ENCODE results near the gene EGFR. TPM values are rescaled to one million over a fixed set of nuclear protein-coding genes. Genes with fewer than 3 reads are reported as not detected.

Gene EGFR
- polyA plus RNA-seq, 2 of the 4 experiments (the other 2 are of a cell fraction): 59.5 to 63.8 TPM

GRCh38 chr7:55240418-55241142, 221.8 kb downstream of the EGFR start (continued):
- TF ChIP-seq MAZ (IDR thresholded peaks at IDR 0.05; ENCODE audit: borderline replicate concordance, low read depth, low read length): no peak
- TF ChIP-seq SREBF2 (IDR thresholded peaks at IDR 0.05): no peak

GRCh38 chr7:55241958-55242357, 223.1 kb downstream of the EGFR start:
- ChIA-PET CTCF (interaction anchor here (2.3 to 6.4 kb wide), 2 partner anchors 13 to 468 kb away, joined by 11 to 56 read pairs; no protein-coding TSS in a partner anchor), POLR2A (no interaction called here)
- FAIRE-seq: no peak
- Histone ChIP-seq H3K9me3 (no peaks in the 10 kb centered on the region), H3K4me3 (no peak overlapping the region), H3K4me2 (no peak overlapping the region), H3K4me1 (peaks cover 10% of the 10 kb centered on the region; the same call in 2 of the 3 replicates), H3K27ac (no peak overlapping the region)
- 85% methylated on average over 6 of the region's 6 CpGs for WGBS (ENCODE audit: missing lambda C conversion rate)
- no peak for ATAC-seq
- no peak for DNase-seq (ENCODE audit: low read depth in 1 of 2, low spot score in 1 of 2)
- TF ChIP-seq, protein P1, sequence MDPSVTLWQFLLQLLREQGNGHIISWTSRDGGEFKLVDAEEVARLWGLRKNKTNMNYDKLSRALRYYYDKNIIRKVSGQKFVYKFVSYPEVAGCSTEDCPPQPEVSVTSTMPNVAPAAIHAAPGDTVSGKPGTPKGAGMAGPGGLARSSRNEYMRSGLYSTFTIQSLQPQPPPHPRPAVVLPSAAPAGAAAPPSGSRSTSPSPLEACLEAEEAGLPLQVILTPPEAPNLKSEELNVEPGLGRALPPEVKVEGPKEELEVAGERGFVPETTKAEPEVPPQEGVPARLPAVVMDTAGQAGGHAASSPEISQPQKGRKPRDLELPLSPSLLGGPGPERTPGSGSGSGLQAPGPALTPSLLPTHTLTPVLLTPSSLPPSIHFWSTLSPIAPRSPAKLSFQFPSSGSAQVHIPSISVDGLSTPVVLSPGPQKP (IDR thresholded peaks at IDR 0.05; ENCODE audit: low read depth, low read length): no peak
- no peak for TF ChIP-seq ZSCAN20 (CRISPR knock-in tag; IDR thresholded peaks at IDR 0.05)
- no peak for TF ChIP-seq HES2 (IDR thresholded peaks at IDR 0.05)
- TF ChIP-seq CHD4 (IDR thresholded peaks at IDR 0.05; ENCODE audit: borderline replicate concordance): no peak
- TF ChIP-seq MYC (IDR thresholded peaks at IDR 0.05; ENCODE audit: borderline replicate concordance, low read length): no peak
- TF ChIP-seq EHMT2 (IDR thresholded peaks at IDR 0.05; ENCODE audit: low read depth): no peak
- no peak for TF ChIP-seq JUN (IDR thresholded peaks at IDR 0.05)
- TF ChIP-seq RAD21 (conservative IDR thresholded peaks at IDR 0.05 in 1 of 2, IDR thresholded peaks at IDR 0.05 in 1 of 2): no peak
- no peak for TF ChIP-seq CEBPB (IDR thresholded peaks at IDR 0.05)
- no peak for TF ChIP-seq E2F6 (IDR thresholded peaks at IDR 0.05; ENCODE audit: borderline replicate concordance, low read depth)
- no peak for TF ChIP-seq RCOR1 (IDR thresholded peaks at IDR 0.05; ENCODE audit: low read depth, low read length)
- TF ChIP-seq RFX5 (IDR thresholded peaks at IDR 0.05): no peak
- no peak for TF ChIP-seq ZNF302 (CRISPR knock-in tag; IDR thresholded peaks at IDR 0.05)
- TF ChIP-seq TP53 (CRISPR knock-in tag; IDR thresholded peaks at IDR 0.05): no peak
- no peak for TF ChIP-seq POLR2A (IDR thresholded peaks at IDR 0.05; ENCODE audit: low read length)
- TF ChIP-seq BHLHE40 (IDR thresholded peaks at IDR 0.05; ENCODE audit: low read depth, low read length): no peak
- TF ChIP-seq PBX3 (IDR thresholded peaks at IDR 0.05): no peak

DNA sequence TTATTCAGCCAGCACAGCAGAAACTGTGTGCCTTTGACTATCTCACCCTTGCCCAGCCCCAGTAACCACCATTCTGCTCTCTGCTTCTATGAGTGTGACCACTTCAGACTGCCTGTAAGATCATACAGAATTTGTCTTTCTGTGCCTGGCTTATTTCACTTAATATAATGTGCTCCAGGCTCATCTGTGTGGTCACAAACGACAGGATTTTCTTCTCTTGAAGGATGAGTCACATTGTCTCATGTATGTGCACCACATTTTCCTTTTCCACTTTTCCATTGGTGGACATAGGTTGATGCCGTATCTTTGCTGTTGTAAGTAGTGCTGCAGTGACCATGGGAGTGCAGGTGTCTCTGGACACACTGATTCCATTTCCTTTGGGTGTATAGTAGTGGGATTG, 223.8 kb downstream of the EGFR start:
- no peak overlapping the region for H3K4me2 ChIP-seq
- H3K4me3 ChIP-seq: no peak overlapping the region
- no peak overlapping the region for H3K27ac ChIP-seq
- ChIA-PET CTCF (interaction anchor here (0.6 to 6.4 kb wide), 4 partner anchors 13 to 469 kb away, joined by 4 to 56 read pairs (median 8); no protein-coding TSS in a partner anchor), POLR2A (no interaction called here)
- TF ChIP-seq GATA3 (IDR thresholded peaks at IDR 0.05; ENCODE audit: borderline replicate concordance) (no peak), BCL3 (IDR thresholded peaks at IDR 0.05) (no peak), TP53 (CRISPR knock-in tag; IDR thresholded peaks at IDR 0.05) (no peak)
- WGBS (ENCODE audit: missing lambda C conversion rate): 46% methylated on average over 2 of the region's 2 CpGs
- H3K9me3 ChIP-seq: no peaks in the 10 kb centered on the region
- FAIRE-seq (no peak), DNase-seq (ENCODE audit: low read depth in 1 of 2, low spot score in 1 of 2) (no peak), ATAC-seq (no peak)
- H3K4me1 ChIP-seq: peaks cover 14% of the 10 kb centered on the region; the same call in 2 of the 3 replicates

All from A549 (cell line).